Epithelial cell of esophagus (primary cell): ENCODE data around the gene MALRD1.

ENCODE experiments used
- DNase-seq: peaks from one replicate; pipeline ENCODE4 v3.0.0; 2010; ENCODE audit warnings: low read depth
- H3K4me3 ChIP-seq: 2 replicates; pipeline ENCODE4 v1.5.1; 2011; ENCODE audit warnings: mild to moderate bottlenecking, low read length, control low read depth
- CTCF ChIP-seq: IDR thresholded peaks from 2 replicates; pipeline ENCODE4 v1.5.1; 2011; ENCODE audit warnings: low read depth, mild to moderate bottlenecking, low read length, control low read depth, inconsistent platforms; ENCODE audit not compliant: insufficient read depth; ENCODE audit errors: missing control alignments

MALRD1 gene

GRCh38 chr10:19653931-19654330 lies 605.3 kb downstream of the MALRD1 start:
- TF ChIP-seq CTCF = no peak
- no peak for DNase-seq
- H3K4me3 ChIP-seq = no peak overlapping the region

- no peak overlapping the region for H3K4me3 ChIP-seq
These were observed 606.0 kb downstream of the MALRD1 start for GRCh38 chr10:19654576-19654975.

GRCh38 chr10:19656420-19657042 lies 607.9 kb downstream of the MALRD1 start:
- no peak for TF ChIP-seq CTCF
- H3K4me3 ChIP-seq = no peak overlapping the region
- no peak for DNase-seq

More at GRCh38 chr10:19654576-19654975, 606.0 kb downstream of the MALRD1 start:
- DNase-seq = peak; percentile 76
- TF ChIP-seq CTCF = no peak

- no peak overlapping the region for H3K4me3 ChIP-seq
- no peak for TF ChIP-seq CTCF
- peak; percentile 8 for DNase-seq
These were observed 609.5 kb downstream of the MALRD1 start for GRCh38 chr10:19658131-19658530.

- H3K4me3 ChIP-seq = no peak overlapping the region
- no peak for DNase-seq
- TF ChIP-seq CTCF = no peak
These were observed 610.1 kb downstream of the MALRD1 start for GRCh38 chr10:19658622-19659233.

GRCh38 chr10:19659920-19660655 lies 611.5 kb downstream of the MALRD1 start:
- H3K4me3 ChIP-seq = no peak overlapping the region
- peak; percentile 54 for DNase-seq
- TF ChIP-seq CTCF = no peak
